ENCODE measurements around the gene TTBK1.
"Not testable (repeated sequence)": the region's sequence is repeated elsewhere in the genome, so short reads cannot be mapped to it uniquely, and the experiment has no call there.

Gene TTBK1

GRCh38 chr6:43292341-43292740, 49.1 kb downstream of the TTBK1 start:
- in situ Hi-C loops (cut with HindIII; ENCODE audit: low pct_unique_long_range_greater_than_20kb, low sequenced_read_pairs) = no loop called here
- DNase-seq (ENCODE audit: low read depth in 1 of 2, low spot score in 1 of 2) = no peak
- TF ChIP-seq JUND (IDR thresholded peaks at IDR 0.05; ENCODE audit: low read depth) = no peak

GRCh38 chr6:43292763-43293318, 49.6 kb downstream of the TTBK1 start:
- DNase-seq (ENCODE audit: low read depth in 1 of 2, low spot score in 1 of 2) = no peak
- no peak for TF ChIP-seq JUND (IDR thresholded peaks at IDR 0.05; ENCODE audit: low read depth)
- in situ Hi-C loops (cut with HindIII; ENCODE audit: low pct_unique_long_range_greater_than_20kb, low sequenced_read_pairs) = no loop called here

- DNase-seq (ENCODE audit: low read depth in 1 of 2, low spot score in 1 of 2) = no peak
- in situ Hi-C loops (cut with HindIII; ENCODE audit: low pct_unique_long_range_greater_than_20kb, low sequenced_read_pairs) = no loop called here
- no peak for TF ChIP-seq JUND (IDR thresholded peaks at IDR 0.05; ENCODE audit: low read depth)
These were observed 50.4 kb downstream of the TTBK1 start for GRCh38 chr6:43293698-43294097.

GRCh38 chr6:43294536-43294935, 51.3 kb downstream of the TTBK1 start:
- DNase-seq (ENCODE audit: low read depth in 1 of 2, low spot score in 1 of 2) = no peak
- TF ChIP-seq JUND (IDR thresholded peaks at IDR 0.05; ENCODE audit: low read depth) = no peak
- in situ Hi-C loops (cut with HindIII; ENCODE audit: low pct_unique_long_range_greater_than_20kb, low sequenced_read_pairs) = no loop called here

- DNase-seq (ENCODE audit: low read depth in 1 of 2, low spot score in 1 of 2) = no peak
- no peak for TF ChIP-seq JUND (IDR thresholded peaks at IDR 0.05; ENCODE audit: low read depth)
- in situ Hi-C loops (cut with HindIII; ENCODE audit: low pct_unique_long_range_greater_than_20kb, low sequenced_read_pairs) = no loop called here
These were observed 52.2 kb downstream of the TTBK1 start for GRCh38 chr6:43295456-43295855.

- DNase-seq (ENCODE audit: low read depth in 1 of 2, low spot score in 1 of 2) = no peak
- TF ChIP-seq JUND (IDR thresholded peaks at IDR 0.05; ENCODE audit: low read depth) = no peak
- in situ Hi-C loops (cut with HindIII; ENCODE audit: low pct_unique_long_range_greater_than_20kb, low sequenced_read_pairs) = no loop called here
These were observed 53.7 kb downstream of the TTBK1 start for GRCh38 chr6:43296780-43297497.

- DNase-seq (ENCODE audit: low read depth in 1 of 2, low spot score in 1 of 2) = no peak
- in situ Hi-C loops (cut with HindIII; ENCODE audit: low pct_unique_long_range_greater_than_20kb, low sequenced_read_pairs) = no loop called here
- TF ChIP-seq JUND (IDR thresholded peaks at IDR 0.05; ENCODE audit: low read depth) = no peak
These were observed 54.6 kb downstream of the TTBK1 start, which contains the start of gene SLC22A7 for GRCh38 chr6:43297644-43298564. TSS of gene SLC22A7 (plus strand) at chr6:43298260. CDS start at chr6:43298359, 99 bp downstream.

- in situ Hi-C loops (cut with HindIII; ENCODE audit: low pct_unique_long_range_greater_than_20kb, low sequenced_read_pairs) = no loop called here
- no peak for TF ChIP-seq JUND (IDR thresholded peaks at IDR 0.05; ENCODE audit: low read depth)
- DNase-seq (ENCODE audit: low read depth in 1 of 2, low spot score in 1 of 2) = no peak
These were observed 55.5 kb downstream of the TTBK1 start for GRCh38 chr6:43298565-43299337.

GRCh38 chr6:43299338-43300293, 56.3 kb downstream of the TTBK1 start:
- DNase-seq (ENCODE audit: low read depth in 1 of 2, low spot score in 1 of 2) = no peak
- in situ Hi-C loops (cut with HindIII; ENCODE audit: low pct_unique_long_range_greater_than_20kb, low sequenced_read_pairs) = no loop called here
- no peak for TF ChIP-seq JUND (IDR thresholded peaks at IDR 0.05; ENCODE audit: low read depth)

GRCh38 chr6:43301081-43301870, 58.0 kb downstream of the TTBK1 start:
- no peak for TF ChIP-seq JUND (IDR thresholded peaks at IDR 0.05; ENCODE audit: low read depth)
- no peak for DNase-seq (ENCODE audit: low read depth in 1 of 2, low spot score in 1 of 2)
- in situ Hi-C loops (cut with HindIII; ENCODE audit: low pct_unique_long_range_greater_than_20kb, low sequenced_read_pairs) = no loop called here

GRCh38 chr6:43302126-43302525, 58.8 kb downstream of the TTBK1 start:
- TF ChIP-seq JUND (IDR thresholded peaks at IDR 0.05; ENCODE audit: low read depth) = no peak
- DNase-seq (ENCODE audit: low read depth in 1 of 2, low spot score in 1 of 2) = no peak
- in situ Hi-C loops (cut with HindIII; ENCODE audit: low pct_unique_long_range_greater_than_20kb, low sequenced_read_pairs) = no loop called here

GRCh38 chr6:43303006-43303405, 59.7 kb downstream of the TTBK1 start:
- in situ Hi-C loops (cut with HindIII; ENCODE audit: low pct_unique_long_range_greater_than_20kb, low sequenced_read_pairs); DNase-seq (ENCODE audit: low read depth in 1 of 2, low spot score in 1 of 2): not testable (repeated sequence)
